ENCODE measurements around the gene RAI14.

RAI14 gene

DNA sequence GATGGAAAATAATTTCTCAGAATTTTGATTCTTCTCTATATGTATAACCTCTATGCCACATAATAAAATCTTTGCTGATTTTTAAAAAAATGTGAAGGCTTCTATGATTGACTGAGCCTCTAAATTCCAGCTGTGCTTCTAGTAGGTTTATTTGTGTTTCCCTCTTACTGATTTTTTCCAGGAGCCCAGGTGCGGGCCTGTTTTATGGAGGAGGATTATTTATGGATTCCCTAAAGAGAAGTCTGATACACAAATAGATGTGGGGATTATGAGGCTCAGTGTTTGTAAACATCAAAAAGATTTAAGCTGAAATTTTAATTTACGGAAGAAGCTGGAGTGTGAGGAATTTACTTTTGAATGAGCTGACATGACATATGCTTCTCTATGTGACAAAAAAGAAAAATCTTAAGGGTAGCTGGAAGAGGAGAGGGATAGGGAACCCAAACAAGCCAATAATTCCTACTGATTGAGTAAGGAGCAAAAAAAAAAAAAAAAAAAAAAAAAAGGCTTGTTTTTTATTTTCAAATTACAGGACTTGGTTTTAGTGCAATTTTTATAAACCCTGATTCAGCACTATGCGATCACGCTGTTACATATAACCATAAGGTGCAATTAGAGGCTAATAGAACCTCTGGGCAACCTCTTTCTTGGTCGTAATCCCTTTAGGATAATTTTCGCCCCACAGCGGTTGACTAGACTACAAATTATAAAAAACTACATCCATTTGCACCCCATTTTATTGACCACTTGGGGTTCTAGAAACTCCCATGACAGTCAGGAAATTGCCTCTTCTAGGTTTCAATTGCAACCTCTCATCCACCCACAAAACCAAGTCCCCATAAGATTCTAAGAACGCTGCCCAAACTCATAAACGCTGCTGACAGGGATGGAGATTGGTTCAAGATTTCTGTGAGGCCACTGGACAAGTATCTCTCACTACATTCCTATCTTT is 44.4 kb upstream of the RAI14 start:
- TF ChIP-seq POLR2AphosphoS5 (IDR thresholded peaks at IDR 0.05; ENCODE audit: low read depth, low read length) (no peak), FOXP2 (optimal IDR thresholded peaks at IDR 0.05; ENCODE audit: borderline replicate concordance, extremely low read depth, extremely low read length, insufficient read depth) (no peak), TAF1 (IDR thresholded peaks at IDR 0.05; ENCODE audit: borderline replicate concordance, insufficient read depth, low read length) (no peak), SIN3A (IDR thresholded peaks at IDR 0.05; ENCODE audit: borderline replicate concordance, insufficient read depth, low read length) (no peak), REST (IDR thresholded peaks at IDR 0.05; ENCODE audit: insufficient read depth in 1 of 2, low read depth in 2 of 2, low read length in 2 of 2) (no peak)

GRCh38 chr5:34616651-34617050 is 39.5 kb upstream of the RAI14 start:
- TF ChIP-seq REST (IDR thresholded peaks at IDR 0.05; ENCODE audit: insufficient read depth in 1 of 2, low read depth in 2 of 2, low read length in 2 of 2) (no peak), TAF1 (IDR thresholded peaks at IDR 0.05; ENCODE audit: borderline replicate concordance, insufficient read depth, low read length) (no peak), FOXP2 (optimal IDR thresholded peaks at IDR 0.05; ENCODE audit: borderline replicate concordance, extremely low read depth, extremely low read length, insufficient read depth) (no peak), POLR2AphosphoS5 (IDR thresholded peaks at IDR 0.05; ENCODE audit: low read depth, low read length) (no peak), SIN3A (IDR thresholded peaks at IDR 0.05; ENCODE audit: borderline replicate concordance, insufficient read depth, low read length) (no peak)

- TF ChIP-seq POLR2AphosphoS5 (IDR thresholded peaks at IDR 0.05; ENCODE audit: low read depth, low read length) (no peak), SIN3A (IDR thresholded peaks at IDR 0.05; ENCODE audit: borderline replicate concordance, insufficient read depth, low read length) (no peak), TAF1 (IDR thresholded peaks at IDR 0.05; ENCODE audit: borderline replicate concordance, insufficient read depth, low read length) (no peak), FOXP2 (optimal IDR thresholded peaks at IDR 0.05; ENCODE audit: borderline replicate concordance, extremely low read depth, extremely low read length, insufficient read depth) (no peak), REST (IDR thresholded peaks at IDR 0.05; ENCODE audit: insufficient read depth in 1 of 2, low read depth in 2 of 2, low read length in 2 of 2) (no peak)
These were observed 37.6 kb upstream of the RAI14 start for GRCh38 chr5:34618371-34619065.

DNA sequence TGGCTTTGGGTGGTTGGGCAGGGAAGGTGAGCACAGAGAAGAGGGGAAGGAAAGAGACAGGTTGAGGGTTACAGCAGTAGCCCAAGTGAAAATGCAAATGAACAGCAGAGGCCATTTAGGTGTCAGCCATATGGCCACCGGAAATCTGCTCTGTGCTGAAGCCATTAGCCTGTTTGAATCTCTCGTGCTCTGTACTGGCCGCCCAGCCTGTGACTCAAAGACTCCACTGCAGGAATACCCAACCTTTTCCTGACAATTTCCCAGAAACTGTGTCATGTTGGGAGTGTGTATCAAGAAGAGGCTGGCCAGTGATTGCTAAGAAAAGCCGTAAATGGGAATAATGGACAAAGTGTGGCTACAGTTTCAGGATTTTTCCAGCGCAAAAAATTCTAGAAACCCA is 35.9 kb upstream of the RAI14 start:
- TF ChIP-seq TAF1 (IDR thresholded peaks at IDR 0.05; ENCODE audit: borderline replicate concordance, insufficient read depth, low read length) = no peak
- no peak for TF ChIP-seq SIN3A (IDR thresholded peaks at IDR 0.05; ENCODE audit: borderline replicate concordance, insufficient read depth, low read length)
- TF ChIP-seq FOXP2 (optimal IDR thresholded peaks at IDR 0.05; ENCODE audit: borderline replicate concordance, extremely low read depth, extremely low read length, insufficient read depth) = no peak
- TF ChIP-seq REST (IDR thresholded peaks at IDR 0.05; ENCODE audit: insufficient read depth in 1 of 2, low read depth in 2 of 2, low read length in 2 of 2) = no peak
- no peak for TF ChIP-seq POLR2AphosphoS5 (IDR thresholded peaks at IDR 0.05; ENCODE audit: low read depth, low read length)

Data from PFSK-1 (cell line).